Measurements from ENCODE around the gene ZNF490.
"Not testable (repeated sequence)": the region's sequence is repeated elsewhere in the genome, so short reads cannot be mapped to it uniquely, and the experiment has no call there.

The ZNF490 gene

GRCh38 chr19:12581100-12581499 is 29.5 kb downstream of the ZNF490 start:
- TF ChIP-seq, protein P1, sequence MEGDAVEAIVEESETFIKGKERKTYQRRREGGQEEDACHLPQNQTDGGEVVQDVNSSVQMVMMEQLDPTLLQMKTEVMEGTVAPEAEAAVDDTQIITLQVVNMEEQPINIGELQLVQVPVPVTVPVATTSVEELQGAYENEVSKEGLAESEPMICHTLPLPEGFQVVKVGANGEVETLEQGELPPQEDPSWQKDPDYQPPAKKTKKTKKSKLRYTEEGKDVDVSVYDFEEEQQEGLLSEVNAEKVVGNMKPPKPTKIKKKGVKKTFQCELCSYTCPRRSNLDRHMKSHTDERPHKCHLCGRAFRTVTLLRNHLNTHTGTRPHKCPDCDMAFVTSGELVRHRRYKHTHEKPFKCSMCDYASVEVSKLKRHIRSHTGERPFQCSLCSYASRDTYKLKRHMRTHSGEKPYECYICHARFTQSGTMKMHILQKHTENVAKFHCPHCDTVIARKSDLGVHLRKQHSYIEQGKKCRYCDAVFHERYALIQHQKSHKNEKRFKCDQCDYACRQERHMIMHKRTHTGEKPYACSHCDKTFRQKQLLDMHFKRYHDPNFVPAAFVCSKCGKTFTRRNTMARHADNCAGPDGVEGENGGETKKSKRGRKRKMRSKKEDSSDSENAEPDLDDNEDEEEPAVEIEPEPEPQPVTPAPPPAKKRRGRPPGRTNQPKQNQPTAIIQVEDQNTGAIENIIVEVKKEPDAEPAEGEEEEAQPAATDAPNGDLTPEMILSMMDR (IDR thresholded peaks at IDR 0.05; ENCODE audit: unreplicated experiment in 3 of 3): no peak
- no peak overlapping the region for H3K27ac Mint-ChIP-seq
- H3K36me3 Mint-ChIP-seq (ENCODE audit: low read depth): peaks cover 71% of the 10 kb centered on the region
- H3K4me1 Mint-ChIP-seq: no peaks in the 10 kb centered on the region
- no peaks in the 10 kb centered on the region for H3K27me3 Mint-ChIP-seq (ENCODE audit: low read depth)
- peaks cover 54% of the 10 kb centered on the region for H3K9me3 Mint-ChIP-seq
- no peak overlapping the region for H3K4me3 Mint-ChIP-seq

GRCh38 chr19:12580180-12580694 is 30.4 kb downstream of the ZNF490 start:
- TF ChIP-seq, protein P1 (IDR thresholded peaks at IDR 0.05; ENCODE audit: unreplicated experiment in 3 of 3): no peak
- Mint-ChIP-seq H3K9me3 (peaks cover 60% of the 10 kb centered on the region), H3K27ac (no peak overlapping the region), H3K36me3 (ENCODE audit: low read depth) (peaks cover 80% of the 10 kb centered on the region), H3K27me3 (ENCODE audit: low read depth) (no peaks in the 10 kb centered on the region), H3K4me3 (no peak overlapping the region), H3K4me1 (no peaks in the 10 kb centered on the region)

- no peak overlapping the region for H3K27ac Mint-ChIP-seq
- H3K4me1 Mint-ChIP-seq: no peaks in the 10 kb centered on the region
- H3K4me3 Mint-ChIP-seq: no peak overlapping the region
Measured at GRCh38 chr19:12578641-12579040, 32.0 kb downstream of the ZNF490 start.

GRCh38 chr19:12574036-12574435 is 36.6 kb downstream of the ZNF490 start:
- H3K27me3 Mint-ChIP-seq (ENCODE audit: low read depth): no peaks in the 10 kb centered on the region
- TF ChIP-seq, protein P1 (IDR thresholded peaks at IDR 0.05; ENCODE audit: unreplicated experiment in 3 of 3): no peak

More at GRCh38 chr19:12578641-12579040, 32.0 kb downstream of the ZNF490 start:
- peaks cover 66% of the 10 kb centered on the region for H3K9me3 Mint-ChIP-seq
- no peaks in the 10 kb centered on the region for H3K27me3 Mint-ChIP-seq (ENCODE audit: low read depth)
- peaks cover 87% of the 10 kb centered on the region for H3K36me3 Mint-ChIP-seq (ENCODE audit: low read depth)
- TF ChIP-seq, protein P1 (IDR thresholded peaks at IDR 0.05; ENCODE audit: unreplicated experiment in 3 of 3): no peak

GRCh38 chr19:12567951-12568350 is 42.7 kb downstream of the ZNF490 start:
- Mint-ChIP-seq H3K27ac (no peak overlapping the region), H3K9me3 (peaks cover 3% of the 10 kb centered on the region), H3K36me3 (ENCODE audit: low read depth) (peaks cover 4% of the 10 kb centered on the region), H3K4me1 (no peaks in the 10 kb centered on the region), H3K27me3 (ENCODE audit: low read depth) (no peaks in the 10 kb centered on the region), H3K4me3 (no peak overlapping the region)
- TF ChIP-seq, protein P1 (IDR thresholded peaks at IDR 0.05; ENCODE audit: unreplicated experiment in 3 of 3): no peak

More at GRCh38 chr19:12574036-12574435, 36.6 kb downstream of the ZNF490 start:
- peaks cover 35% of the 10 kb centered on the region for H3K9me3 Mint-ChIP-seq
- no peaks in the 10 kb centered on the region for H3K4me1 Mint-ChIP-seq
- H3K27ac Mint-ChIP-seq: no peak overlapping the region
- H3K4me3 Mint-ChIP-seq: no peak overlapping the region
- H3K36me3 Mint-ChIP-seq (ENCODE audit: low read depth): peaks cover 46% of the 10 kb centered on the region

GRCh38 chr19:12566380-12566779 is 44.2 kb downstream of the ZNF490 start:
- H3K9me3 Mint-ChIP-seq; H3K36me3 Mint-ChIP-seq (ENCODE audit: low read depth); H3K27me3 Mint-ChIP-seq (ENCODE audit: low read depth): not testable (repeated sequence)

More at GRCh38 chr19:12566380-12566779, 44.2 kb downstream of the ZNF490 start:
- H3K27ac Mint-ChIP-seq, H3K4me1 Mint-ChIP-seq, H3K4me3 Mint-ChIP-seq: not testable (repeated sequence)
